A549 (cell line): ENCODE data around the gene ZC3H14. TPM values are rescaled to one million over a fixed set of nuclear protein-coding genes. Genes with fewer than 3 reads are reported as not detected.

Experiments used
- ATAC-seq, 2 experiments: fragments of 200-7000 bp in 1 of 2; fragments of >200 bp in 1 of 2; cut with Nextera tagmentation in 1 of 2; cut with Tn5 transposase in 1 of 2; 3 replicates each; pipeline versions ENCODE4 v1.8.0 to v1.9.1; 2018 to 2020; ENCODE audit warnings: mild to moderate bottlenecking in 1 of 2, moderate library complexity in 1 of 2
- CTCF ChIA-PET: fragments of 300-600 bp; sonication (Branson Sonifier 250); formaldehyde crosslinking; extraction: SDS; loops from one replicate; lab custom pipeline; 2021; ENCODE audit warnings: antibody characterized with exemption, inconsistent platforms; lab: Yijun Ruan, JAX
- POLR2A ChIA-PET: fragments of 350-600 bp; formaldehyde crosslinking; extraction: SDS; loops from one replicate; lab custom pipeline; 2021; ENCODE audit warnings: antibody characterized with exemption, inconsistent platforms; lab: Yijun Ruan, JAX
- DNase-seq, 2 experiments: peaks; one replicate each; pipeline versions ENCODE4 v3.0.0 to v3.0.0-alpha.2; 2011 to 2016; ENCODE audit warnings: low read depth in 1 of 2, low spot score in 1 of 2
- FAIRE-seq: peaks from 2 replicates; lab custom pipeline; 2011; peaks lifted over from hg19 to GRCh38; lab: Jason Lieb, UNC
- H3K27ac ChIP-seq, 2 experiments: fragments of >200 bp; sonication (Bioruptor Twin); formaldehyde crosslinking; 3 replicates each; pipeline ENCODE4 v1.5.1; 2016 to 2017
- H3K4me1 ChIP-seq: fragments of >200 bp; sonication (Bioruptor Twin); formaldehyde crosslinking; 3 replicates; pipeline ENCODE4 v1.6.1; 2016
- H3K4me2 ChIP-seq: fragments of >200 bp; sonication (Bioruptor Twin); formaldehyde crosslinking; 3 replicates; pipeline ENCODE4 v1.6.1; 2016
- H3K4me3 ChIP-seq: fragments of >200 bp; sonication (Bioruptor Twin); formaldehyde crosslinking; 3 replicates; pipeline ENCODE4 v1.5.1; 2016
- H3K9me3 ChIP-seq: fragments of >200 bp; sonication (Bioruptor Twin); formaldehyde crosslinking; 3 replicates; pipeline ENCODE4 v1.6.1; 2016
- CBX2 ChIP-seq: fragments of 200-600 bp; sonication (generic); IDR thresholded peaks from 2 replicates; pipeline ENCODE4 v1.6.1; 2016; ENCODE audit warnings: low read depth, mild to moderate bottlenecking, borderline replicate concordance
- CHD4 ChIP-seq: fragments of 200-600 bp; sonication (generic); IDR thresholded peaks from 2 replicates; pipeline ENCODE4 v1.6.1; 2016; ENCODE audit warnings: antibody characterized with exemption, mild to moderate bottlenecking, borderline replicate concordance
- EHF ChIP-seq: fragments of 250-450 bp; sonication (Bioruptor Pico); IDR thresholded peaks from 2 replicates; pipeline ENCODE4 v1.5.0; 2020; ENCODE audit warnings: mild to moderate bottlenecking
- ELK1 ChIP-seq: fragments of 150-350 bp; IDR thresholded peaks from 2 replicates; pipeline ENCODE4 v1.6.1; 2014; ENCODE audit warnings: low read depth, mild to moderate bottlenecking, low read length
- ESRRA ChIP-seq: fragments of 150-350 bp; IDR thresholded peaks from 2 replicates; pipeline ENCODE4 v1.6.1; 2014; ENCODE audit warnings: mild to moderate bottlenecking, low read length, borderline replicate concordance
- FOSL2 ChIP-seq, 2 experiments: fragments of 450-650 bp in 1 of 2; fragments of >200 bp in 1 of 2; sonication (Bioruptor Twin) in 1 of 2; formaldehyde crosslinking; IDR thresholded peaks; 2 replicates each; pipeline versions ENCODE4 v1.5.0 to v1.6.1; 2016 to 2020; ENCODE audit warnings: mild to moderate bottlenecking in 1 of 2, moderate library complexity in 1 of 2
- FOXS1 ChIP-seq: fragments of 250-450 bp; sonication (Bioruptor Pico); IDR thresholded peaks from 2 replicates; pipeline ENCODE4 v1.5.0; 2020; ENCODE audit warnings: mild to moderate bottlenecking, moderate library complexity
- HEYL ChIP-seq: fragments of 250-450 bp; sonication (Bioruptor Pico); IDR thresholded peaks from 2 replicates; pipeline ENCODE4 v1.8.0; 2021; ENCODE audit warnings: mild to moderate bottlenecking, moderate library complexity
- HOXA7 ChIP-seq: fragments of 250-450 bp; sonication (Bioruptor Pico); IDR thresholded peaks from 2 replicates; pipeline ENCODE4 v1.5.0; 2020; ENCODE audit warnings: mild to moderate bottlenecking, moderate library complexity
- HOXB5 ChIP-seq: fragments of 250-450 bp; sonication (Bioruptor Pico); IDR thresholded peaks from 2 replicates; pipeline ENCODE4 v1.5.0; 2020; ENCODE audit warnings: mild to moderate bottlenecking, moderate library complexity
- JUN ChIP-seq, 2 experiments: fragments of >200 bp; sonication (Bioruptor Twin); formaldehyde crosslinking; IDR thresholded peaks; 2 replicates in 1 of 2; 3 replicates in 1 of 2; pipeline ENCODE4 v1.6.1; 2016 to 2017
- KDM1A ChIP-seq: fragments of 200-600 bp; sonication (generic); IDR thresholded peaks from 2 replicates; pipeline ENCODE4 v1.6.1; 2016; ENCODE audit warnings: low read depth, mild to moderate bottlenecking
- KDM5A ChIP-seq: fragments of 200-600 bp; sonication (generic); IDR thresholded peaks from 2 replicates; pipeline ENCODE4 v1.6.1; 2016; ENCODE audit warnings: antibody characterized with exemption, mild to moderate bottlenecking
- MAFK ChIP-seq: fragments of 450-650 bp; IDR thresholded peaks from 2 replicates; pipeline ENCODE4 v1.6.1; 2014; ENCODE audit not compliant: partially characterized antibody
- MAZ ChIP-seq: fragments of 150-350 bp; IDR thresholded peaks from 2 replicates; pipeline ENCODE4 v1.6.1; 2014; ENCODE audit warnings: antibody characterized with exemption, low read depth, low read length, borderline replicate concordance
- MYC ChIP-seq: IDR thresholded peaks from 2 replicates; pipeline ENCODE4 v1.6.1; 2012; ENCODE audit warnings: mild to moderate bottlenecking, inconsistent platforms, low read length, improper control_type of control experiment, borderline replicate concordance
- NPAS2 ChIP-seq: fragments of 250-450 bp; sonication (Bioruptor Pico); IDR thresholded peaks from 2 replicates; pipeline ENCODE4 v1.8.0; 2022; ENCODE audit warnings: mild to moderate bottlenecking, moderate library complexity, borderline replicate concordance
- PHF8 ChIP-seq: fragments of 200-600 bp; sonication (generic); IDR thresholded peaks from 2 replicates; pipeline ENCODE4 v1.6.1; 2016; ENCODE audit warnings: low read depth, mild to moderate bottlenecking, antibody characterized with exemption, moderate library complexity, borderline replicate concordance
- POLR2AphosphoS2 ChIP-seq: conservative IDR thresholded peaks from 2 replicates; pipeline ENCODE4 v1.6.1; 2012; ENCODE audit warnings: low read length, improper control_type of control experiment, inconsistent platforms
- RAD21 ChIP-seq, 2 experiments: fragments of >200 bp in 1 of 2; sonication (Bioruptor Twin) in 1 of 2; formaldehyde crosslinking in 1 of 2; IDR thresholded peaks in 1 of 2; conservative IDR thresholded peaks in 1 of 2; 2 replicates in 1 of 2; 3 replicates in 1 of 2; pipeline ENCODE4 v1.6.1; 2012 to 2018; ENCODE audit warnings: inconsistent platforms in 1 of 2
- RARB ChIP-seq: fragments of 250-450 bp; sonication (Bioruptor Pico); IDR thresholded peaks from 2 replicates; pipeline ENCODE4 v1.8.0; 2021; ENCODE audit warnings: mild to moderate bottlenecking, moderate library complexity
- RCOR1 ChIP-seq: fragments of 150-350 bp; IDR thresholded peaks from 2 replicates; pipeline ENCODE4 v1.6.1; 2014; ENCODE audit warnings: antibody characterized with exemption, low read length, low read depth
- RFX5 ChIP-seq: fragments of 450-650 bp; IDR thresholded peaks from 2 replicates; pipeline ENCODE4 v1.7.1; 2014; ENCODE audit warnings: antibody characterized with exemption, mild to moderate bottlenecking, moderate library complexity
- SMC3 ChIP-seq: fragments of >200 bp; sonication (Bioruptor Twin); formaldehyde crosslinking; IDR thresholded peaks from 3 replicates; pipeline ENCODE4 v1.6.1; 2018; ENCODE audit warnings: inconsistent platforms
- SREBF2 ChIP-seq: fragments of 450-650 bp; IDR thresholded peaks from 2 replicates; pipeline ENCODE4 v1.6.1; 2014; ENCODE audit warnings: mild to moderate bottlenecking, moderate library complexity
- TFCP2L1 ChIP-seq: fragments of 250-450 bp; sonication (Bioruptor Pico); IDR thresholded peaks from 2 replicates; pipeline ENCODE4 v1.5.0; 2021; ENCODE audit warnings: mild to moderate bottlenecking
- ZC3H11A ChIP-seq: fragments of 450-650 bp; IDR thresholded peaks from 2 replicates; pipeline ENCODE4 v1.6.1; 2014; ENCODE audit warnings: antibody characterized with exemption, mild to moderate bottlenecking
- ZFP36 ChIP-seq: fragments of 450-650 bp; IDR thresholded peaks from 2 replicates; pipeline ENCODE4 v1.6.1; 2014; ENCODE audit warnings: borderline replicate concordance; ENCODE audit not compliant: partially characterized antibody
- ZNF302 ChIP-seq: fragments of 250-450 bp; sonication (Bioruptor Pico); IDR thresholded peaks from 2 replicates; pipeline ENCODE4 v1.9.0; 2021; ENCODE audit warnings: inconsistent platforms, mild to moderate bottlenecking, moderate library complexity
- ZSCAN20 ChIP-seq: fragments of 250-450 bp; sonication (Bioruptor Pico); IDR thresholded peaks from 2 replicates; pipeline ENCODE4 v1.8.0; 2022; ENCODE audit warnings: mild to moderate bottlenecking, moderate library complexity
- WGBS: methylation state at CpG from one replicate; pipeline ENCODE4 v1.1.6; 2017; ENCODE audit errors: missing lambda C conversion rate; 5-methylcytosine and 5-hydroxymethylcytosine counted together
- polyA plus RNA-seq, 4 experiments: library from polyadenylated mRNA; depleted of rRNA in 3 of 4; stranded (reverse); fragments of >200 nt; fragmentation: RNase III in 1 of 4; extraction: RNeasy Plus Mini Kit Qiagen cat#74134 plus additional on column Dnase treatment in 1 of 4; gene quantifications; 2 replicates in 3 of 4; 3 replicates in 1 of 4; pipeline ENCODE4 v1.2.3, GENCODE V29; 2011 to 2017
- TF ChIP-seq, protein P1 (sequence below): fragments of 250-450 bp; sonication (Bioruptor Pico); IDR thresholded peaks from 2 replicates; pipeline ENCODE4 v1.5.0; 2021; ENCODE audit warnings: mild to moderate bottlenecking, moderate library complexity, borderline replicate concordance
- TF ChIP-seq, protein P2 (sequence below): fragments of 450-650 bp; IDR thresholded peaks from 2 replicates; pipeline ENCODE4 v1.6.1; 2014; ENCODE audit warnings: antibody characterized with exemption
- TF ChIP-seq, protein P3 (sequence below): IDR thresholded peaks from 2 replicates; pipeline ENCODE4 v1.6.1; 2012

Gene ZC3H14
- polyA plus RNA-seq, 2 of the 4 experiments (the other 2 are of a cell fraction) = 64.5 to 141 TPM

GRCh38 chr14:88553886-88554456 is 8.9 kb upstream of the ZC3H14 start:
- POLR2A ChIA-PET = no interaction called here
- peak overlapping the region; percentile 87 to 95 for H3K27ac ChIP-seq
- DNase-seq (no peak), FAIRE-seq (no peak), ATAC-seq (no peak)
- WGBS = 3% methylated on average over 19 of the region's 19 CpGs
- peaks cover 32% of the 10 kb centered on the region for H3K4me1 ChIP-seq
- peak overlapping the region; percentile 70 for H3K4me3 ChIP-seq
- H3K9me3 ChIP-seq = no peaks in the 10 kb centered on the region
- CTCF ChIA-PET = no interaction called here
- TF ChIP-seq MAFK (peak; percentile 9), MAZ (no peak), ZC3H11A (no peak)
- peak overlapping the region; percentile 90 for H3K4me2 ChIP-seq

DNA sequence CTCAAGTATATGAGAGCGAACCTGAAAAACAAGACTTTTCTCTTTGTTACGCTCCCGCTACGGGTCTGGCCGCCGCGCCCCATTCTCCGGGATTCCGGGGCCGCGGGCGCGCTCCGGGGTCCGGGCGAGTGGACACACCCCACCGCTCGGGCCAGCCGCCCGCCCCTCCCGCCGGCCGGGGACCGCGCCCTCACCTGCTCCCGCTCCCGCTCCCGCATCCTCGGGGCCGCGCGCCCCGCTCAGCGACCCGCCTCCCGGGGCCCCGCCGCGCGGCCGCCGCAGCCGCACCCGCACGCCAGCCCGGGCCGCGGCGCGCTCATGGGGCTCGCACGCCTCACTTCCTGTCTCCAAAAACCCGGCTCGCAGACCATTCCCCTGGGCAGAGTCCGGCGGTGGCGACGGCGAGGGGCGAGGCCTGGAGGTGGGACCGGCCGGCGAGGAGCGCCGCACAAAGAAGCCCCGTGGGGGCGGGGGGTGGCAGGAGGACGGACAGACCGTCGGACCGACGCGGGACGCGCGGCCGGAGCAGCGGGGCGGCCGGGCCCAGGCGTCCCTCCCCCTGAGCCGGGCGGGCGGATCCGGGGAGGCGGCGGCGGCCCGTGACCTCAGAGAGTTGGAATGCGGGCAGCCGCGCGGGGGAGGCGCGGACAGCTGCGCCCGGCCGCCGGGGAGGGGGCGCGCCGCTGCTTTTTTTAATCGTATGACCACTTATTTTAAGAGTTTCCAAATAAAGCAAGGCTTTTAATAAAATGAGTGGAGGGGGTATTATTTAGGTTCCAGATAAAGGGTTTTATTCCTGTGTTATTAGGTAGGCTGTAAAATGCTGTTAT is 8.2 kb upstream of the ZC3H14 start, which contains the start of gene PTPN21:
PTPN21 (minus strand) TSS at position 551 of the 830 bp plus-strand sequence. CDS start 4,590 bp downstream, outside the sequence.
- WGBS = 2% methylated on average over 28 of the region's 103 CpGs
- FAIRE-seq = no peak
- peak; percentile 87 to 88 for ATAC-seq
- peak within 1 kb of the TSS; percentile 70 for H3K4me3 ChIP-seq
- no peaks in the 10 kb centered on the region for H3K9me3 ChIP-seq
- H3K27ac ChIP-seq = peak within 1 kb of the TSS; percentile 87 to 95
- peak; percentile 62 to 79 for DNase-seq
- peak within 1 kb of the TSS; percentile 90 for H3K4me2 ChIP-seq
- ChIA-PET CTCF (interaction anchor here (0.5 to 1.0 kb wide), 2 partner anchors 16 to 62 kb away, joined by 3 to 5 read pairs; no protein-coding TSS in a partner anchor), POLR2A (no interaction called here)
- peaks cover 32% of the 10 kb centered on the region for H3K4me1 ChIP-seq
- TF ChIP-seq RARB (CRISPR knock-in tag) (no peak), MYC (no peak; the same call in 1 of the 2 replicates), ELK1 (no peak), HOXA7 (CRISPR knock-in tag) (no peak), ZNF302 (CRISPR knock-in tag) (no peak), CHD4 (no peak), JUN (IDR thresholded peaks at IDR 0.05) (peak in 1 of 2 experiments; percentile 76; a peak in 2 of 5 replicates), RFX5 (no peak), ZC3H11A (no peak), POLR2AphosphoS2 (no peak), CBX2 (no peak), SMC3 (no peak), ESRRA (no peak), FOSL2 (IDR thresholded peaks at IDR 0.05) (no peak), FOSL2 (CRISPR knock-in tag; IDR thresholded peaks at IDR 0.05) (peak; percentile 80), PHF8 (peak; percentile 71; the same call in 1 of the 2 replicates), KDM1A (no peak), ZFP36 (no peak), ZSCAN20 (no peak), TFCP2L1 (CRISPR knock-in tag) (no peak), HEYL (CRISPR knock-in tag) (no peak), RAD21 (conservative IDR thresholded peaks at IDR 0.05 in 1 of 2, IDR thresholded peaks at IDR 0.05 in 1 of 2) (no peak), MAFK (no peak), FOXS1 (no peak), HOXB5 (CRISPR knock-in tag) (0 out of 2 replicates have a peak, but pooled peaks have one; percentile 27), EHF (CRISPR knock-in tag) (no peak), KDM5A (no peak), SREBF2 (no peak), RCOR1 (no peak), NPAS2 (no peak)
- TF ChIP-seq, protein P1, sequence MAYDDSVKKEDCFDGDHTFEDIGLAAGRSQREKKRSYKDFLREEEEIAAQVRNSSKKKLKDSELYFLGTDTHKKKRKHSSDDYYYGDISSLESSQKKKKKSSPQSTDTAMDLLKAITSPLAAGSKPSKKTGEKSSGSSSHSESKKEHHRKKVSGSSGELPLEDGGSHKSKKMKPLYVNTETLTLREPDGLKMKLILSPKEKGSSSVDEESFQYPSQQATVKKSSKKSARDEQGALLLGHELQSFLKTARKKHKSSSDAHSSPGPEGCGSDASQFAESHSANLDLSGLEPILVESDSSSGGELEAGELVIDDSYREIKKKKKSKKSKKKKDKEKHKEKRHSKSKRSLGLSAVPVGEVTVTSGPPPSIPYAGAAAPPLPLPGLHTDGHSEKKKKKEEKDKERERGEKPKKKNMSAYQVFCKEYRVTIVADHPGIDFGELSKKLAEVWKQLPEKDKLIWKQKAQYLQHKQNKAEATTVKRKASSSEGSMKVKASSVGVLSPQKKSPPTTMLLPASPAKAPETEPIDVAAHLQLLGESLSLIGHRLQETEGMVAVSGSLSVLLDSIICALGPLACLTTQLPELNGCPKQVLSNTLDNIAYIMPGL (CRISPR knock-in tag) = no peak
- TF ChIP-seq, protein P2, sequence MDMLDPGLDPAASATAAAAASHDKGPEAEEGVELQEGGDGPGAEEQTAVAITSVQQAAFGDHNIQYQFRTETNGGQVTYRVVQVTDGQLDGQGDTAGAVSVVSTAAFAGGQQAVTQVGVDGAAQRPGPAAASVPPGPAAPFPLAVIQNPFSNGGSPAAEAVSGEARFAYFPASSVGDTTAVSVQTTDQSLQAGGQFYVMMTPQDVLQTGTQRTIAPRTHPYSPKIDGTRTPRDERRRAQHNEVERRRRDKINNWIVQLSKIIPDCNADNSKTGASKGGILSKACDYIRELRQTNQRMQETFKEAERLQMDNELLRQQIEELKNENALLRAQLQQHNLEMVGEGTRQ = no peak
- TF ChIP-seq, protein P3, sequence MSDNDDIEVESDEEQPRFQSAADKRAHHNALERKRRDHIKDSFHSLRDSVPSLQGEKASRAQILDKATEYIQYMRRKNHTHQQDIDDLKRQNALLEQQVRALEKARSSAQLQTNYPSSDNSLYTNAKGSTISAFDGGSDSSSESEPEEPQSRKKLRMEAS = peak; percentile 68
